Activated CD4-positive, alpha-beta T cell treated with anti-CD3 and anti-CD28 coated beads for 36 hours (primary cell): Measurements from ENCODE around the gene DPP9. TPM values are rescaled to one million over a fixed set of nuclear protein-coding genes. Genes with fewer than 3 reads are reported as not detected.
"Not testable (repeated sequence)": the region's sequence is repeated elsewhere in the genome, so short reads cannot be mapped to it uniquely, and the experiment has no call there.

ENCODE experiments used
- ATAC-seq: fragments of 200-7000 bp; cut with Tn5 transposase; one replicate; pipeline ENCODE4 v1.10.0; 2021; ENCODE audit warnings: mild to moderate bottlenecking, moderate library complexity
- CTCF ChIA-PET: fragments of 350-600 bp; sonication (Branson Sonifier 250); formaldehyde crosslinking; loops from one replicate; lab custom pipeline; 2021; ENCODE audit warnings: antibody characterized with exemption; lab: Charles Lee
- POLR2A ChIA-PET: fragments of 350-600 bp; sonication (Branson Sonifier 250); formaldehyde crosslinking; loops from one replicate; lab custom pipeline; 2021; ENCODE audit warnings: antibody characterized with exemption, inconsistent platforms; lab: Charles Lee
- DNase-seq: peaks from one replicate; pipeline ENCODE4 v3.0.0-alpha.2; 2020
- H3K27ac Mint-ChIP-seq: one replicate; pipeline ENCODE4 v1.8.0; 2021; ENCODE audit warnings: mixed read lengths
- H3K27me3 Mint-ChIP-seq: one replicate; pipeline ENCODE4 v1.8.0; 2021; ENCODE audit warnings: mixed read lengths
- H3K36me3 Mint-ChIP-seq: one replicate; pipeline ENCODE4 v1.8.0; 2021; ENCODE audit warnings: low read depth, mixed read lengths
- H3K4me1 Mint-ChIP-seq: one replicate; pipeline ENCODE4 v1.8.0; 2021; ENCODE audit warnings: mixed read lengths
- H3K4me3 Mint-ChIP-seq: one replicate; pipeline ENCODE4 v1.8.0; 2021; ENCODE audit warnings: mild to moderate bottlenecking, moderate library complexity, mixed read lengths
- H3K9me3 Mint-ChIP-seq: one replicate; pipeline ENCODE4 v1.8.0; 2021; ENCODE audit warnings: low read depth, mixed read lengths
- intact Hi-C, 2 experiments: fragments of 100-400 bp; cut with DNase I in 1 of 2; cut with micrococcal nuclease in 1 of 2; formaldehyde crosslinking; loops; one replicate each; pipeline versions ENCODE4 v1.14.2 to v1.15.1; 2022 to 2024; cut with DNase I, micrococcal nuclease
- total RNA-seq, 2 experiments: library from RNA; stranded (reverse); gene quantifications; one replicate each; pipeline ENCODE4 v1.2.3, GENCODE V29; 2021

DPP9 gene
- total RNA-seq, 2 experiments from 2014 or later: 49.2 to 51.3 TPM

DNA sequence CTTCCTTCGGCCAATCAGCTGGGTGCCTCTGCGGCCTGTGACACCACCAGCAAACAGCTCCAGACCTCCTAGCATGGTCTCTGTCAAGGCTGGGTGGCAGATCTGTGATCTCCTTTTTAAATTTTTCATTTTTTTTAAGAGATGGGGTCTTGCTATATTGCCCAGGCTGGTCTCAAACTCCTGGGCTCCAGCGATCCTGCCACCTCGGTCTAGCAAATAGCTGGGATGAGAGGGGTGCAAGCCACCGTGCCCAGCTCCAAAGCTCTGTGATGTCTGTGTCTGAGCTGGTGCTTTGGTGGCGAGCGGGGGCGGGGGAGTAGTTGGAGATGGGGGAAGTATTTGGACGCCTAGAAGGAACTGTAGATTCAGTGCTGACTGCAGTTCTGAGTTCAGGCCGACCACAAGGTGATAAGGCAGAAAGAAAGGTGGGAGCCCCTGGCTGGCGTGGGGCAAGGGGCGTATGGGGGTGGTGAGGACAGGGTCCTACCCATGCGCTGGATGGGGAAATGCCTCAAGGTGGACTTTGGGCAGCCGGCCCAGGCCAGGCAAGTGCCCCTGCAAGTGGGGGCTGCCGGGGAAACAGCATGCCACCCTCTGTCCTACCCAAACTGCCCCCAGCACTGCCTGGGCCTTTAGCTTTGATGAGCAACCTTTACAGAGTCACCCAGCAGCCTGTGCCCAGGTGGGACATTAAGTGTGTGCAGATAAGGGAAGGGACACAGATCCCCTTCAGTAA, 5.5 kb downstream of the DPP9 start:
- no peak for ATAC-seq
- CTCF ChIA-PET: no interaction called here
- peaks cover 38% of the 10 kb centered on the region for H3K36me3 Mint-ChIP-seq
- no peaks in the 10 kb centered on the region for H3K9me3 Mint-ChIP-seq
- POLR2A ChIA-PET: no interaction called here
- no peaks in the 10 kb centered on the region for H3K27me3 Mint-ChIP-seq
- intact Hi-C loops: no loop called here
- H3K4me1 Mint-ChIP-seq: peaks cover 17% of the 10 kb centered on the region
- DNase-seq: no peak
- H3K4me3 Mint-ChIP-seq: no peak overlapping the region
- H3K27ac Mint-ChIP-seq: no peak overlapping the region

DNA sequence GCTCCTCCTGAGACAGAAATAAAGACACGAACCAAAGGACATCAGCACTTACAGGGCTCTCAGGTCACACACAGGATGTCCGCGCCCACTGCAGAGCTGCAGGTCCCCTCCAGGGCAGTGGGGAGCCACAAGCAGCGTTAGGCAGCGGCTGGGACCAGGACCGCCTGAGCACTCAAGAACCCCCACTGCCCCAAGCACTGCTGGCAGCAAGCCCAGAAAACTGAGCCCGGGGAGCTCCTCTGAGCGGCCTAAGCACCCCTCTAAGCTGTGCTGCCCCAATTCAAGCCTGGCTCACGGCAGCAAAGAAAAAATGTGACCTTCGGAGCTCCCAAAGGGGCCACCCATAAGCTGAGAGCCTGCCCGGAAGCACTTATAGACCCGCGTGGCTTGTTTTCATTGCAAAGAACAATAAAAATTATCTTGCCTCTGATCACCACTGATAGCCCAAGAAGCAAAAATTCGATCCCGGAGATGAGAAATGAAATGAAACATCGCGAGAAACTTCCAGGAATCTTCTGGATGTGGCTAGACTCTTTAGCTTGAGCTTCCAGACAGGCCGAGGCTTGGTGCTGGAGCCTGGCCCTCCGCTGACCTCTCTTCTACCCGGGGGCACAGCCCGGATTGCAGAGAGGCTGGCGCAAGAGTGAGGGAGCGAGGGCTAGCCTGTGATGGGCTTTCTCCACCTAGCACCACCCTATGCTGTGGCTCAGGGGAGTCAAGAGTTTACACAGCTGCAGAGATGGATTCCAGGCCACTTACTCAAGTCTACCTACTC, 6.3 kb downstream of the DPP9 start:
- CTCF ChIA-PET: no interaction called here
- Mint-ChIP-seq H3K27ac (no peak overlapping the region), H3K9me3 (no peaks in the 10 kb centered on the region), H3K4me1 (peaks cover 13% of the 10 kb centered on the region), H3K36me3 (peaks cover 41% of the 10 kb centered on the region), H3K4me3 (no peak overlapping the region), H3K27me3 (no peaks in the 10 kb centered on the region)
- ATAC-seq (no peak), DNase-seq (no peak)
- intact Hi-C loops: no loop called here
- POLR2A ChIA-PET: no interaction called here

DNA sequence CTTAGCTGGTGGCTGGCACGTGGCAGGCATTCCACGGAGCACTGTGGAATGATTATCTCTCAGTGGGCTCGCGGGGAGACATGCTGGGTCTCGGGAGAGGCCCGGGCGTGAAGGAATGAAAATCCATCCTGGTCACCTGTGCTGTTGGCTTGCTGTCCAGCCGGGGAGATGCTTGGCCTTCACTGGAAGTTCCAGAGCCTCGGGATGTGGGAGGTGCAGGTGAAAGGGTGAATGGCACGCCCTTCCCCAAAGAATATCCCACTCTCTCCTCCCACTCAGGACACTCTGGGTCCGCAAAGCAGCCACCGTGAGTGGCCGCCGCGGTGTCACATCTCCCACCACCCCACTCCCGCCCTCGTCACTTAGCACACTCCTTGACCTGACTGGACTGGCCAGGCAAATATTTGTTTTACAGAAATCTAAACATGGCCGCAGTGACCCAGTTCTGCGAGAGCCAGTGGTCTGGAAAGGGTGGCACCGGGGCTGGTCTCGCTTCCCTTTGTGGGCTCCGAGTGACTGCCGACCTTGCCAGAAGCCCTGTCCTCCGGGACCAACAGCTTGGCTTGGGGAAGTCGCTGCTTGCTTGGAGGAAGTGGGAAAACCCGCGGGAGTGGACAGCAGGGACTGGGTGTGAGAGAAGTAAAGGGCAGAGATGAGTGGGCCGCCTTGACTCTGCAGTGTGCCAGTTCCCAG, 8.0 kb downstream of the DPP9 start:
- Mint-ChIP-seq H3K27me3 (no peaks in the 10 kb centered on the region), H3K4me1 (peaks cover 3% of the 10 kb centered on the region), H3K27ac (no peak overlapping the region), H3K9me3 (no peaks in the 10 kb centered on the region), H3K4me3 (no peak overlapping the region), H3K36me3 (peaks cover 41% of the 10 kb centered on the region)
- intact Hi-C loops: no loop called here
- CTCF ChIA-PET: no interaction called here
- POLR2A ChIA-PET: no interaction called here
- no peak for DNase-seq
- no peak for ATAC-seq

DNA sequence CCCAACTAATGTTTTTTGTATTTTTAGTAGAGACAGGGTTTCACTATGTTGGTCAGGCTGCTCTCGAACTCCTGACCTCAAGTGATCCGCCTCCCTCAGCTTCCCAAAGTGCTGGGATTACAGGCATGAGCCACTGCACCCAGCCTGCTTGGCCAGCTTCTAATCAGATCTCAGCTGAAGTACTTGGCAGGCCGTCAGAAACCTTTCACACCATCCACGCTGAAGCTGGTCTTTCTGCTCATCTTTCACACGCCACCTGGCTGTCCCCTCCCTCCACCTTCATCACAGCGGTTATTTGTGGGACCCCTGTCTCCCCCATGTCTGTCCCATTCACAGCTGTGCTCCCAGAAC, 8.5 kb downstream of the DPP9 start:
- intact Hi-C loops, H3K27ac Mint-ChIP-seq, H3K9me3 Mint-ChIP-seq, ATAC-seq, H3K4me3 Mint-ChIP-seq, POLR2A ChIA-PET, H3K4me1 Mint-ChIP-seq, H3K27me3 Mint-ChIP-seq, CTCF ChIA-PET, DNase-seq: not testable (repeated sequence)
- peaks cover 37% of the 10 kb centered on the region for H3K36me3 Mint-ChIP-seq

DNA sequence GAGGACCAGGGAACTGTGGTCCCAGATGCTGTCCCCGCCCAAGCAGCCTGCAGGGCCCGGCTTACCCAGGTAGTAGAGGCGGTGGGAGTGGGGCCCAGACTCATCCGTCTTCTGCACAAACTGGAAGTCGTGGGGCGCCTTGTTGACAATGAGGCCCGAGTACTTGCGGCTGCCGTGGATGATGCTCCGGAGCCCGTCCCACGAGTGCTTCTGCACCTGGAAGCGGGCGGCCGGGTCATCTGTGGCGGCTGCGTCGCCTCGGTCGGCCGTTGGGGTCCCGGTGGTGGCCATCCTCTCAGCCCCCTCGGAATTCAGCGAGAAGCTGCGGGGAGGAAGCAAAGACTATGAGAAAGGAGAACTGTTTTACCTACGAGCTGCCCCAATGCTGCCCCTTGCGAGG, 9.6 kb downstream of the DPP9 start:
- peaks cover 40% of the 10 kb centered on the region for H3K36me3 Mint-ChIP-seq

DNA sequence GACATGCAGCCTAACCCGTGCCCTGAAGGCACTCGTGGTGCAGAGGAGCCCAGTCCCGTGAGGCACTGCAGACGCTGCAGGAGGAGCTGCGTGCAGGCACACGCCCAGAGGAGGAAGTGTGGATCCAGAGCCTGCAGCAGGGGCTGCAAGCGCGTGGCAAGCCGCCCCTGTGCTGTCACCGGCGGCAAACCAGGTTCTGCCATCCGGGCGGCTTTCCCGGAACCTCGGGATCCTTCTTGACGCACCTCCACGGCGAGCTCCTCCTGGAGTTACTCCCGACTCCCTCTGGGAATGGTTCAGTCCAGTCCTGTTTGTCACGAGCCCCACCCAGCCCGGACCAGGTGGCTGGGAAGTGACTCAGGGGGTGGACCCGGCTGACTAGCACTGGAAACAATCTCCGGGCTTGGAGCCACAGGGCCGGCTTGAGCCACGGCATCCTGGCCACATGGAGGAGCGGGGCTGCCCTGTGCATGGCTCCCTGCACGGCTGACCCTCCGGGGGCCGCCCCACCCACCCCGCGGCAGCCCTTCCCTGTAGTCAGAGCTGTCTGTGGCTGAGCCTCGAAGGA, 10.2 kb downstream of the DPP9 start:
- H3K27ac Mint-ChIP-seq: no peak overlapping the region
- ChIA-PET CTCF (no interaction called here), POLR2A (no interaction called here)
- ATAC-seq: no peak
- no peaks in the 10 kb centered on the region for H3K9me3 Mint-ChIP-seq
- no peak for DNase-seq
- peaks cover 36% of the 10 kb centered on the region for H3K36me3 Mint-ChIP-seq
- peaks cover 7% of the 10 kb centered on the region for H3K4me1 Mint-ChIP-seq
- intact Hi-C loops: no loop called here
- H3K27me3 Mint-ChIP-seq: no peaks in the 10 kb centered on the region
- H3K4me3 Mint-ChIP-seq: no peak overlapping the region

More for the DNA sequence above, 9.6 kb downstream of the DPP9 start:
- no peak for ATAC-seq
- ChIA-PET POLR2A (interaction anchor here (0.5 kb wide), 1 partner anchor 721 kb away, joined by 3 read pairs; no protein-coding TSS in a partner anchor), CTCF (no interaction called here)
- H3K27me3 Mint-ChIP-seq: no peaks in the 10 kb centered on the region
- intact Hi-C loops: no loop called here
- H3K4me1 Mint-ChIP-seq: peaks cover 7% of the 10 kb centered on the region
- H3K4me3 Mint-ChIP-seq: no peak overlapping the region
- no peak overlapping the region for H3K27ac Mint-ChIP-seq
- no peaks in the 10 kb centered on the region for H3K9me3 Mint-ChIP-seq
- no peak for DNase-seq

DNA sequence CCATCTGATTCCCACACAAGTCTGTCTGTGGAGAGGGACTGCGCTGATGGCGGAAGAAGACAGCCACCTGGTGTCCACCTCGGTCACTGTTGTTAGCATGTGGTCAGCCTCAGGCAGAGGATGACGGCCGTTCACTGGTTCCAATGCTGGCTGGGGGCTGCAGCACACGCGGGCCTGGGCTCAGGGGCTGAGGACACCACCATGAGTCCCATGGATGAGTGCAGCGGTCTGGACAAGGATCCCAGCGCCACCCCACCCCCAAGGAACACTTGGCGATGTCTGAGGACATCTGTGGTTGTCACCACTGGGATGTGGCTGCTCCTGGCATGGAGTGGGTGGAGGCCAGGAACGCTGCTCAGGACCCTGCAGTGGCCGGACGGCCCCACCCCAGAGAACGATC, 10.9 kb downstream of the DPP9 start:
- intact Hi-C loops: no loop called here
- H3K36me3 Mint-ChIP-seq: peaks cover 35% of the 10 kb centered on the region

DNA sequence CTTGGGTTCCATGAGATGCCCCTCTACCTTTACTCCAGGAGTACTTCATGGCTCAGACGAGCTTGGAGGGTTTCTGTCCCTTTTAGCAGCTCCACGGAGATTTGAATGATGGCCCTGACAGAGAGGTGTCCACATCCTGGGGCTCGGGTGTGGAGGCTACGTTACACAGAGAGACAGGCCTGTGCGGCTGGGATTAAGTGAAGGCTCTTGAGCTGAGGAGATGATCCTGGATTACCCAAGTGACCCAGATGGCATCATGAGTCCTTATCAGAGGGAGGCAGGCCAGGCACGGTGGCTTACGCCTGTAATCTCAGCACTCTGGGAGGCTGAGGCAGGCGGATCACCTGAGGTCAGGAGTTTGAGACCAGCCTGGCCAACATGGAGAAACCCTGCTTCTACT, 12.4 kb downstream of the DPP9 start:
- CTCF ChIA-PET: interaction anchor here (0.8 kb wide), 1 partner anchor 988 kb away, joined by 4 read pairs; no protein-coding TSS in a partner anchor
- no peak overlapping the region for H3K4me3 Mint-ChIP-seq
- peaks cover 29% of the 10 kb centered on the region for H3K36me3 Mint-ChIP-seq
- H3K9me3 Mint-ChIP-seq: no peaks in the 10 kb centered on the region
- H3K27me3 Mint-ChIP-seq: no peaks in the 10 kb centered on the region
- intact Hi-C loops: no loop called here
- DNase-seq (no peak), ATAC-seq (no peak)
- peaks cover 7% of the 10 kb centered on the region for H3K4me1 Mint-ChIP-seq
- POLR2A ChIA-PET: no interaction called here
- H3K27ac Mint-ChIP-seq: no peak overlapping the region

More for the DNA sequence above, 10.9 kb downstream of the DPP9 start:
- CTCF ChIA-PET: interaction anchor here (0.7 kb wide), 1 partner anchor 9 kb away, joined by 3 read pairs; no protein-coding TSS in a partner anchor
- H3K4me3 Mint-ChIP-seq: no peak overlapping the region
- H3K27ac Mint-ChIP-seq: no peak overlapping the region
- H3K27me3 Mint-ChIP-seq: no peaks in the 10 kb centered on the region
- DNase-seq (no peak), ATAC-seq (no peak)
- H3K9me3 Mint-ChIP-seq: no peaks in the 10 kb centered on the region
- H3K4me1 Mint-ChIP-seq: peaks cover 7% of the 10 kb centered on the region
- POLR2A ChIA-PET: no interaction called here

DNA sequence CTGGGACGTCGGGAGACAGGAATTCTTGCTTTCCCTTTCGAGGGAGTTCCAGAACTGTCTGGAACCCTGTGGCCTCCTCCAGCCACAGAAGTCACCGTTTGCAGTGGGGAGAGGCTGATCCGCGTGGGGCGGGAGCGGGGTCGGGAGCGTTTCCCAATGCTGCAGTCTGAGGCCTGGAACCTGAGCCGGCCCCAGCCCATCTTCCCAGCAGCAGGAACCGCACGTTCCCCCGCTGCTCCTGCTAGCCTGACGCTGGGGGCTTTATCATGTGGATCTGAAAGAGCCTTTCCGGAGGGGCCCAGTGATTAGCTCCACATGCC, 13.4 kb downstream of the DPP9 start:
- intact Hi-C loops: no loop called here
- Mint-ChIP-seq H3K27me3 (no peaks in the 10 kb centered on the region), H3K36me3 (peaks cover 23% of the 10 kb centered on the region), H3K27ac (no peak overlapping the region), H3K9me3 (no peaks in the 10 kb centered on the region), H3K4me1 (peaks cover 7% of the 10 kb centered on the region), H3K4me3 (no peak overlapping the region)
- ChIA-PET CTCF (no interaction called here), POLR2A (no interaction called here)
- no peak for ATAC-seq
- no peak for DNase-seq

DNA sequence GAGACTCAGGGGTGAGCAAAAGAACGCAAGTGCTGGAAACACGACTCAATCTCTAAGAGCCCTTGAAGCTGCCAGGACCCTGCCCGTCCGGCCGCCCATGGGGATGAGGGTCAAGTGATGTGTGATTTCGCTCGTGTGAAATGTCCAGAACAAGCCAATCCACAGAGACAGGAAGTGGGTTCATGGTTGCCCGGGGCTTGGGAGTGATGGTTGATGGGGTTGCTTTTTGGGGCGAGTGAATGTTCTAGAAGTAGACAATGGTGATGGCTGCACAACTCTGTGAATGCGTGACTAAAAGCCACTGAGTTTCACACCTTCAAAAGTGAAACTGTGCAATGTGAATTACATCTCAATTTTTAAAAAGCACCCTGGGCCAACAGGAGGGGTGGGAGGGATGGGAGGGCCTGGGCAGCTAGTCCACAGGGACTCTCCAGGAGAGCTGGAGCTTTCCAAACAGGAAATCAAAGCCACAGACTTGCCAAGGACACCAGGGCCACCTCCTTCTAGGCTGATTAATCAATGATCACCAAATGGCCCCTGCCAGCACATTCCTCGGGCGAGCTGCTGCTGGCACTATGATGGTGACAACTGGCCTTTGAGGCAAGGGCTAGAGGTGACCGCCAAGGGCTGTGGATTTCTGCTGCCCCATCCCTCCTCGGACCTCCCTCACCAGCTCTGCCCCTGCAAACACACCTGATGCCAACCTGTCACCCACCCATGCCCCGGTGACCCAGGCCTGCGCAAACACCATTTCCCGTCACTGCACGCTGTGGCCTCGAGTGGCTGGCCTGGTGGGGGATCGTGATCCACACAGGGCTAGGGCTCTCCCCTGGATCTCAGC, 14.0 kb downstream of the DPP9 start:
- ATAC-seq (peak; percentile 51), DNase-seq (no peak)
- H3K4me3 Mint-ChIP-seq: no peak overlapping the region
- peaks cover 7% of the 10 kb centered on the region for H3K4me1 Mint-ChIP-seq
- ChIA-PET POLR2A (no interaction called here), CTCF (no interaction called here)
- H3K27me3 Mint-ChIP-seq: no peaks in the 10 kb centered on the region
- H3K27ac Mint-ChIP-seq: peak overlapping the region; percentile 63
- intact Hi-C loops: no loop called here
- peaks cover 20% of the 10 kb centered on the region for H3K36me3 Mint-ChIP-seq
- H3K9me3 Mint-ChIP-seq: no peaks in the 10 kb centered on the region
